LNCAP (cell line): ENCODE data around the gene RRP36.

Experiments used
- CTCF ChIP-seq: fragments of 450-650 bp; IDR thresholded peaks from 2 replicates; pipeline ENCODE4 v1.5.1; 2017; ENCODE audit warnings: mild to moderate bottlenecking

The RRP36 gene

GRCh38 chr6:43078691-43079090 lies 57.3 kb downstream of the RRP36 start:
- TF ChIP-seq CTCF, result no peak
